ENCODE results near the gene POLK. TPM values are rescaled to one million over a fixed set of nuclear protein-coding genes. Genes with fewer than 3 reads are reported as not detected.

Gene POLK
- total and polyA plus RNA-seq, 10 donors: 4.1 to 56.6 (median 37.0) TPM

GRCh38 chr5:75545131-75545530 lies 33.4 kb downstream of the POLK start:
- no peak overlapping the region for H3K27ac ChIP-seq
- H3K27me3 ChIP-seq (replicated peaks in 1 of 7): no peaks in the 10 kb centered on the region
- DNase-seq: no peak
- no peak for TF ChIP-seq POLR2AphosphoS5 (IDR thresholded peaks at IDR 0.05)
- TF ChIP-seq, protein P1, sequence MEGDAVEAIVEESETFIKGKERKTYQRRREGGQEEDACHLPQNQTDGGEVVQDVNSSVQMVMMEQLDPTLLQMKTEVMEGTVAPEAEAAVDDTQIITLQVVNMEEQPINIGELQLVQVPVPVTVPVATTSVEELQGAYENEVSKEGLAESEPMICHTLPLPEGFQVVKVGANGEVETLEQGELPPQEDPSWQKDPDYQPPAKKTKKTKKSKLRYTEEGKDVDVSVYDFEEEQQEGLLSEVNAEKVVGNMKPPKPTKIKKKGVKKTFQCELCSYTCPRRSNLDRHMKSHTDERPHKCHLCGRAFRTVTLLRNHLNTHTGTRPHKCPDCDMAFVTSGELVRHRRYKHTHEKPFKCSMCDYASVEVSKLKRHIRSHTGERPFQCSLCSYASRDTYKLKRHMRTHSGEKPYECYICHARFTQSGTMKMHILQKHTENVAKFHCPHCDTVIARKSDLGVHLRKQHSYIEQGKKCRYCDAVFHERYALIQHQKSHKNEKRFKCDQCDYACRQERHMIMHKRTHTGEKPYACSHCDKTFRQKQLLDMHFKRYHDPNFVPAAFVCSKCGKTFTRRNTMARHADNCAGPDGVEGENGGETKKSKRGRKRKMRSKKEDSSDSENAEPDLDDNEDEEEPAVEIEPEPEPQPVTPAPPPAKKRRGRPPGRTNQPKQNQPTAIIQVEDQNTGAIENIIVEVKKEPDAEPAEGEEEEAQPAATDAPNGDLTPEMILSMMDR (IDR thresholded peaks at IDR 0.05 in 8 of 11, conservative IDR thresholded peaks at IDR 0.05 in 3 of 11): no peak
- TF ChIP-seq POLR2A (IDR thresholded peaks at IDR 0.05): no peak
- H3K4me1 ChIP-seq: no peaks in the 10 kb centered on the region
- no peak overlapping the region for H3K4me3 ChIP-seq
- no peaks in the 10 kb centered on the region for H3K9me3 ChIP-seq
- WGBS, 5 donors: 69 to 94% (median 84%) methylated on average over 2 of the region's 2 CpGs
- peaks cover 0 to 33% (median 0%) of the 10 kb centered on the region in 6 donors for H3K36me3 ChIP-seq
- intact Hi-C loops (cut with DNase I; ENCODE audit: low total_unique reads): no loop called here

DNA sequence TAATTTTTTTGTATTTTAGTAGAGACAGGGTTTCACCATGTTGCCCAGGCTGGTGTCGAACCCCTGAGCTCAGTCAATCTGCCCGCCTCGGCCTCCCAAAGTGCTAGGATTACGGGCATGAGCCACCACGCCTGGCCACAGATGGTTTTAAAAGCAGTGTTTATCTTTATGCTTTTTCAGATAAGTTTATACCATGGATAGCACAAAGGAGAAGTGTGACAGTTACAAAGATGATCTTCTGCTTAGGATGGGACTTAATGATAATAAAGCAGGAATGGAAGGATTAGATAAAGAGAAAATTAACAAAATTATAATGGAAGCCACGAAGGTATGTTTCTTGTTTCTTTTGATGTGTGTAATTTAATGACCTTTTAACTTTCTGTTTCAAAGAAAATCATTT lies 35.1 kb downstream of the POLK start:
- H3K27ac ChIP-seq: no peak overlapping the region
- 96 to 99% (median 97%) methylated on average over 6 of the region's 6 CpGs for WGBS, 5 donors
- intact Hi-C loops (cut with DNase I; ENCODE audit: low total_unique reads): no loop called here
- H3K4me3 ChIP-seq: no peak overlapping the region
- no peak for DNase-seq
- H3K4me1 ChIP-seq: no peaks in the 10 kb centered on the region
- H3K36me3 ChIP-seq: peaks cover 0 to 29% (median under 1%) of the 10 kb centered on the region in 6 donors
- no peaks in the 10 kb centered on the region for H3K27me3 ChIP-seq (replicated peaks in 1 of 7)
- no peaks in the 10 kb centered on the region for H3K9me3 ChIP-seq
- TF ChIP-seq POLR2AphosphoS5 (IDR thresholded peaks at IDR 0.05): no peak
- TF ChIP-seq, protein P1 (IDR thresholded peaks at IDR 0.05 in 8 of 11, conservative IDR thresholded peaks at IDR 0.05 in 3 of 11): no peak
- TF ChIP-seq POLR2A (IDR thresholded peaks at IDR 0.05): no peak

- no peak overlapping the region for H3K4me3 ChIP-seq
- 90 to 99% (median 92%) methylated on average over 3 of the region's 3 CpGs for WGBS, 5 donors
- TF ChIP-seq, protein P1 (IDR thresholded peaks at IDR 0.05 in 8 of 11, conservative IDR thresholded peaks at IDR 0.05 in 3 of 11): no peak
- TF ChIP-seq POLR2AphosphoS5 (IDR thresholded peaks at IDR 0.05): no peak
- no peak for TF ChIP-seq POLR2A (IDR thresholded peaks at IDR 0.05)
- no peak overlapping the region for H3K27ac ChIP-seq
- no peak for DNase-seq
- intact Hi-C loops (cut with DNase I; ENCODE audit: low total_unique reads): no loop called here
- no peaks in the 10 kb centered on the region for H3K4me1 ChIP-seq
- H3K36me3 ChIP-seq: peaks cover 0 to 39% (median 5%) of the 10 kb centered on the region in 6 donors
- H3K27me3 ChIP-seq (replicated peaks in 1 of 7): no peaks in the 10 kb centered on the region
- no peaks in the 10 kb centered on the region for H3K9me3 ChIP-seq
Measured at GRCh38 chr5:75547812-75548211, 36.1 kb downstream of the POLK start.

GRCh38 chr5:75550597-75550996 lies 38.9 kb downstream of the POLK start:
- H3K4me1 ChIP-seq: no peaks in the 10 kb centered on the region
- H3K27me3 ChIP-seq (replicated peaks in 1 of 7): no peaks in the 10 kb centered on the region
- intact Hi-C loops (cut with DNase I; ENCODE audit: low total_unique reads): no loop called here
- WGBS, 5 donors: 84 to 98% (median 92%) methylated on average over 1 of the region's 1 CpG
- H3K27ac ChIP-seq: no peak overlapping the region
- no peak for DNase-seq
- H3K9me3 ChIP-seq: no peaks in the 10 kb centered on the region
- TF ChIP-seq, protein P1 (IDR thresholded peaks at IDR 0.05 in 8 of 11, conservative IDR thresholded peaks at IDR 0.05 in 3 of 11): no peak
- TF ChIP-seq POLR2A (IDR thresholded peaks at IDR 0.05): no peak
- TF ChIP-seq POLR2AphosphoS5 (IDR thresholded peaks at IDR 0.05): no peak
- no peak overlapping the region for H3K4me3 ChIP-seq
- peaks cover 2 to 55% (median 19%) of the 10 kb centered on the region in 6 donors for H3K36me3 ChIP-seq
